Kidney glomerular epithelial cell (primary cell): ENCODE data around the gene FBXO36.
"Not testable (repeated sequence)": the region's sequence is repeated elsewhere in the genome, so short reads cannot be mapped to it uniquely, and the experiment has no call there.

ENCODE experiments used
- DNase-seq: peaks from one replicate; lab custom pipeline; 2025; lab: John Stamatoyannopoulos, UW

Gene FBXO36

GRCh38 chr2:229910832-229911412 lies 11.4 kb upstream of the FBXO36 start:
- DNase-seq = no peak

- no peak for DNase-seq
Observed at GRCh38 chr2:229914171-229914570, 8.1 kb upstream of the FBXO36 start.

GRCh38 chr2:229917793-229918192 lies 4.5 kb upstream of the FBXO36 start:
- no peak for DNase-seq

GRCh38 chr2:229920011-229920641 lies 2.2 kb upstream of the FBXO36 start:
- DNase-seq = no peak

- DNase-seq = peak; percentile 42
Observed at GRCh38 chr2:229921101-229921891, 1.0 kb upstream of the FBXO36 start.

GRCh38 chr2:229921892-229922448 lies 333 bp upstream of the FBXO36 start, which contains the start of gene TRIP12:
Gene TRIP12, minus strand, starts transcription at chr2:229922009. Its CDS starts 41,930 bp downstream, at chr2:229880079.
- DNase-seq = peak; percentile 89

- DNase-seq = not testable (repeated sequence)
Observed at GRCh38 chr2:229924541-229924940, 2.2 kb downstream of the FBXO36 start.

GRCh38 chr2:229925201-229925600 lies 2.9 kb downstream of the FBXO36 start:
- no peak for DNase-seq

GRCh38 chr2:229927817-229928321 lies 5.6 kb downstream of the FBXO36 start:
- DNase-seq = no peak

- no peak for DNase-seq
Observed at GRCh38 chr2:229930656-229931055, 8.4 kb downstream of the FBXO36 start.

GRCh38 chr2:229931241-229931640 lies 8.9 kb downstream of the FBXO36 start:
- no peak for DNase-seq

GRCh38 chr2:229937537-229937936 lies 15.2 kb downstream of the FBXO36 start:
- no peak for DNase-seq

GRCh38 chr2:229942671-229943070 lies 20.4 kb downstream of the FBXO36 start:
- no peak for DNase-seq

GRCh38 chr2:229943171-229943570 lies 20.9 kb downstream of the FBXO36 start:
- DNase-seq = no peak

- no peak for DNase-seq
Observed at GRCh38 chr2:229943770-229944449, 21.6 kb downstream of the FBXO36 start.

GRCh38 chr2:229945975-229946374 lies 23.7 kb downstream of the FBXO36 start:
- no peak for DNase-seq

- no peak for DNase-seq
Observed at GRCh38 chr2:229947544-229947943, 25.2 kb downstream of the FBXO36 start.

- no peak for DNase-seq
Observed at GRCh38 chr2:229952256-229952835, 30.0 kb downstream of the FBXO36 start.

- DNase-seq = no peak
Observed at GRCh38 chr2:229955663-229956062, 33.4 kb downstream of the FBXO36 start.

- DNase-seq = no peak
Observed at GRCh38 chr2:229956491-229956890, 34.2 kb downstream of the FBXO36 start.

- not testable (repeated sequence) for DNase-seq
Observed at GRCh38 chr2:229963596-229963995, 41.3 kb downstream of the FBXO36 start.

- DNase-seq = no peak
Observed at GRCh38 chr2:229969921-229970320, 47.6 kb downstream of the FBXO36 start.
